ENCODE data around the gene RASGRP1.
A peak's percentile ranks its signal among the peaks of the same experiment; 100 is the strongest.

The RASGRP1 gene

GRCh38 chr15:38458646-38459045 is 106.0 kb downstream of the RASGRP1 start:
- DNase-seq, result no peak

GRCh38 chr15:38455092-38455491 is 109.5 kb downstream of the RASGRP1 start:
- DNase-seq, result no peak

GRCh38 chr15:38454696-38455090 is 109.9 kb downstream of the RASGRP1 start:
- no peak for DNase-seq

- peak; percentile 85 to 92 for DNase-seq
Observed at GRCh38 chr15:38453971-38454695, 110.5 kb downstream of the RASGRP1 start, which contains the start of gene FAM98B. Gene FAM98B, plus strand, starts transcription at chr15:38454127. Its CDS starts 35 bp downstream, at chr15:38454162.

- no peak for DNase-seq
Observed at GRCh38 chr15:38441130-38441519, 123.5 kb downstream of the RASGRP1 start.

GRCh38 chr15:38440353-38441129 is 124.1 kb downstream of the RASGRP1 start:
- DNase-seq, result peak; percentile 76 to 82
